Fibroblast of villous mesenchyme (primary cell): ENCODE measurements around the gene ZNF397. TPM values are rescaled to one million over a fixed set of nuclear protein-coding genes. Genes with fewer than 3 reads are reported as not detected.

Experiments
- DNase-seq: peaks from one replicate; pipeline ENCODE4 v3.0.0-alpha.2; 2010; ENCODE audit warnings: low read depth
- H3K4me3 ChIP-seq: 2 replicates; pipeline ENCODE4 v1.5.1; 2011; ENCODE audit warnings: low read depth, mild to moderate bottlenecking, low read length
- total RNA-seq: library from RNA; depleted of rRNA; stranded (reverse); fragments of >200 nt; gene quantifications from 2 replicates; pipeline ENCODE4 v1.2.3, GENCODE V29; 2012
- TF ChIP-seq, protein P1 (sequence below): IDR thresholded peaks from 2 replicates; pipeline ENCODE4 v1.5.1; 2012; ENCODE audit warnings: low read depth, mild to moderate bottlenecking, low read length; ENCODE audit not compliant: insufficient read depth

Gene ZNF397
- total RNA-seq, 1 donor = 8.2 TPM

DNA sequence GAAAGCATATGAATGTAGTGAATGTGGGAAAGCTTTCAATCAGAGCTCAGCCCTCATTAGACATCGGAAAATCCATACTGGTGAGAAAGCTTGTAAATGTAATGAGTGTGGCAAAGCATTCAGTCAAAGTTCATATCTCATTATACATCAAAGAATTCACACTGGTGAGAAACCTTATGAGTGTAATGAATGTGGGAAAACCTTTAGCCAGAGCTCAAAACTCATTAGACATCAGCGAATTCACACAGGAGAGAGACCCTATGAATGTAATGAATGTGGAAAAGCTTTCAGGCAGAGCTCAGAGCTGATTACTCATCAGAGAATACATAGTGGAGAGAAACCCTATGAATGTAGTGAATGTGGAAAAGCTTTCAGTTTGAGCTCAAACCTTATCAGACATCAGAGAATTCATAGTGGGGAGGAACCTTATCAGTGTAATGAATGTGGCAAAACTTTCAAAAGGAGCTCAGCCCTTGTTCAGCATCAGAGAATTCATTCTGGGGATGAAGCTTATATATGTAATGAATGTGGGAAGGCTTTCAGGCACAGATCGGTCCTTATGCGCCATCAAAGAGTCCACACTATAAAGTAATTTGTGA, 5.0 kb downstream of the ZNF397 start:
- DNase-seq = no peak
- TF ChIP-seq, protein P1, sequence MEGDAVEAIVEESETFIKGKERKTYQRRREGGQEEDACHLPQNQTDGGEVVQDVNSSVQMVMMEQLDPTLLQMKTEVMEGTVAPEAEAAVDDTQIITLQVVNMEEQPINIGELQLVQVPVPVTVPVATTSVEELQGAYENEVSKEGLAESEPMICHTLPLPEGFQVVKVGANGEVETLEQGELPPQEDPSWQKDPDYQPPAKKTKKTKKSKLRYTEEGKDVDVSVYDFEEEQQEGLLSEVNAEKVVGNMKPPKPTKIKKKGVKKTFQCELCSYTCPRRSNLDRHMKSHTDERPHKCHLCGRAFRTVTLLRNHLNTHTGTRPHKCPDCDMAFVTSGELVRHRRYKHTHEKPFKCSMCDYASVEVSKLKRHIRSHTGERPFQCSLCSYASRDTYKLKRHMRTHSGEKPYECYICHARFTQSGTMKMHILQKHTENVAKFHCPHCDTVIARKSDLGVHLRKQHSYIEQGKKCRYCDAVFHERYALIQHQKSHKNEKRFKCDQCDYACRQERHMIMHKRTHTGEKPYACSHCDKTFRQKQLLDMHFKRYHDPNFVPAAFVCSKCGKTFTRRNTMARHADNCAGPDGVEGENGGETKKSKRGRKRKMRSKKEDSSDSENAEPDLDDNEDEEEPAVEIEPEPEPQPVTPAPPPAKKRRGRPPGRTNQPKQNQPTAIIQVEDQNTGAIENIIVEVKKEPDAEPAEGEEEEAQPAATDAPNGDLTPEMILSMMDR = no peak
- no peak overlapping the region for H3K4me3 ChIP-seq

DNA sequence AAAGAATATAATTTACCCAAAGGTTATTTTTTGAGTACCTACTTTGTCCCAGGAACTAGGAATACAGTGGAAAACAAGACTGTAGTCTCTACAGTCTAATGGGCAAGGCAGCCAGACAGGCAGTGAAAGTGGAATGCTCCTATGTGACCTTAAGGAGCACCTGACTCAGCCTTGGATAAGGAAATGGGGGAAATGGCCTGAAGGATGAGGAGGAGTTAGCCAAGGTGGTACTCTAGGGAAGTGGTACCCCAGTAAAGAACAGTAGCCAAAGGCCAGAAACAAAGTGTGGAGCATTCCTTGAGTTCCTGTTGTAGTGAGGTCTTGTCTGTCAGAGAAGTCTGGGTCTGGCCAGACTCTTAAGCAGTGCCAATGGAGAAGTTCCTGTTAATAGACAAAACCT, 6.0 kb downstream of the ZNF397 start:
- H3K4me3 ChIP-seq = no peak overlapping the region
- TF ChIP-seq, protein P1 = no peak
- no peak for DNase-seq

DNA sequence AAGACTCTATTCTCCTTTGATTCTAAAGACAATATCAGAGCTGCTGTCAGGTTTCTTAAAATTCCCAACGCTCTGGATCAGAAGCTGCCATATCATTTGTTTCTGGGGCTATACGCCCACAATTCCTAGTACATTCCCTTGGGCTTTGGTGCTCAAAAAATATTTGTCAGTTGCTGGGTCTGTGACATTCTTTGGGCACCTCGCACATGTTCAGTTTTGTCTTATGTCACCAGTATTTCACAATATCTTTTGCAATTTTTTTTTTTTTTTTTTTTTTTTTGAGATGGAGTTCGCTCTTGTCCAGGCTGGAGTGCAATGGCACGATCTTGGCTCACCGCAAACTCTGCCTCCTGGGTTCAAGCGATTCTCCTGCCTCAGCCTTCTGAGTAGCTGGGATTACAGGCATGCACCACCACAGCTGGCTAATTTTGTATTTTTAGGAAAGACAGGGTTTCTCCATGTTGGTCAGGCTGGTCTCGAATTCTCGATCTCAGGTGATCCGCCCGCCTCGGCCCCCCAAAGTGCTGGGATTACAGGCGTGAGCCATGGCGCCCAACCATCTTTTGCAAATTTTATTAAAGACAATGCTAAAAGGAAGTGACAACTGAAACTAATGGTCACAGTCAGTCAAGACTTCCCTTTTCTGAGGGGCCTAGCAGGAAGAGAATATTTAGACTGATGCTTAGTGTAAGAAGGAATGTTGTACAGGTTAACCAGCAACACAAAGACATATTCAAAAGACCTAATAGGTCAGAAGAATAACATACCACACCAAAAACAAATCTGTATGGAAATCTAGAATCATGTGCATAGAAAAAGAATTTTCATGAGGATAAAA, 6.8 kb downstream of the ZNF397 start:
- TF ChIP-seq, protein P1 = no peak
- DNase-seq = no peak
- no peak overlapping the region for H3K4me3 ChIP-seq

DNA sequence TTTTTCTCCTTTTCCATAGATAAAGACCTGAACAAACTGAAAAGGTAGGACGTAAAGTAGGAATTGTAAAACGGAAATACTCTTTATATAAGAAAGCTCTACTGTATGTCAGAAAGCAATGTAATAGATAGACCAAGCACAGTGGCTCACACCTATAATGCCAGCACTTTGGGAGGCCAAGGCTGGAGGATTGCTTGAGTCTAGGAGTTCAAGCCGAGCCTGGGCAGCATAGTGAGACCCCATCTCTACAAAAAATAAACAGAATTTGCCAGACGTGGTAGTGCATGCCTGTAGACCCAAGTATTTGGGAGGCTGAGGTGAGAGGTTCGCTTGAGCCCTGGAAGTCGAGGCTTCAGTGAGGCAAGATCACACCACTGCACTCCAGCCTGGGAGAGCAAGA, 7.6 kb downstream of the ZNF397 start:
- H3K4me3 ChIP-seq = no peak overlapping the region
- no peak for DNase-seq
- TF ChIP-seq, protein P1 = no peak

DNA sequence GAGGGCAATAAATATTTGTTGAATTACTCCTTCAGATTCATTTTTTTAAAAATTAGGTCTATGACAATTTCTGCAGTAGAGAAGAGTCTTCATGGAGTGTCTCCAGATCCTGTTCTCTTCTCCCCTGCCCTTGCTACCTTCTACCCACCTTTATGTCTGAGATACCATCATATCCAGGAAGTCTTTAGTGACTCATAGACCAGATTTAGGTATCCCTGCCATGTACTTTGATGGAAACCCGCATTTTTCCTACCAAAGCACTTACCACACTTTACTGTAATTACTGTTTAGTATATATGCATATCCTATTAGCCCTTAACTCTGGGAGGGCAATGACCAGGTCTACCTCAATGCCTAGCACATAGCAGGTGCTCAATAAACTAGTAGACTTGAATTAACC, 11.6 kb downstream of the ZNF397 start:
- H3K4me3 ChIP-seq = no peak overlapping the region
- TF ChIP-seq, protein P1 = no peak
- DNase-seq = no peak

DNA sequence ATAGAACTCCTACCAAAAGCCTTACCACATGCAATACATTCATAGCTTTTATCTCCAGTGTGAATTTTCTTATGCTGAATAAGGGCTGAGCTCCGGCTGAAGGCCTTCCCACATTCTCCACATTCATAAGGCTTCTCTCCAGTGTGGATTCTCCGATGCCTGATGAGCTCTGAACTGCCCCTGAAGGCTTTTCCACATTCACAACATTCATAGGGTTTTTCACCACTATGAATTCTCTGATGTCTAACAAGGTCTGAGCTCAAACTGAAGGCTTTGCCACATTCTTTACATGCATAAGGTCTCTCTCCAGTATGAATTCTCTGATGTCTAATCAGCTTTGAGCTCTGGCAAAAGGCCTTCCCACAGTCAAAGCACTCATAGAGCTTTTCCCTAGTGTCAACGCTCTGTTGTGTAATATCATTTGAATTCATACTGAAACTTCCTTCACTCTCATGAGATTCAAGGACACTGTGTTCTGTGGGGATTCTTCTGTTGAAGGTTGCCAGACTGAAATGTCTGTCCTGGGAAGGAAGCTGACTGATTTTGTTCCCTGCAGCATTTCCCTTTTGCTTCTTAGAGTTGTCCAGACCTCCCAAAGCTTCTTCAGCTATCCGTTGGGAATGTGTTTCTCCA, 12.9 kb downstream of the ZNF397 start:
- DNase-seq = no peak
- no peak overlapping the region for H3K4me3 ChIP-seq
- TF ChIP-seq, protein P1 = no peak
